HEK293 (cell line): ENCODE results near the gene NEAT1.

Experiments
- CTCF ChIA-PET: fragments of 350-600 bp; formaldehyde crosslinking; extraction: SDS; loops from one replicate; lab custom pipeline; 2021; ENCODE audit warnings: antibody characterized with exemption; lab: Yijun Ruan, JAX
- POLR2A ChIA-PET: fragments of 300-600 bp; formaldehyde crosslinking; extraction: SDS; loops from one replicate; lab custom pipeline; 2020; ENCODE audit warnings: antibody characterized with exemption, inconsistent platforms; lab: Yijun Ruan, JAX
- H3K27ac ChIP-seq: fragments of 200-500 bp; sonication (Bioruptor generic); 2 replicates; pipeline ENCODE4 v1.5.1; 2014; ENCODE audit warnings: low read depth, low read length, control low read depth, inconsistent platforms; ENCODE audit errors: extremely low read depth
- H3K36me3 ChIP-seq, 2 experiments: fragments of 200-500 bp in 1 of 2; sonication (Bioruptor generic) in 1 of 2; 1 replicate in 1 of 2; 2 replicates in 1 of 2; pipeline ENCODE4 v1.5.1; 2014 to 2017; ENCODE audit warnings: inconsistent platforms in 2 of 2, low read length in 2 of 2; ENCODE audit not compliant: control insufficient read depth in 2 of 2, insufficient read depth in 1 of 2
- H3K4me1 ChIP-seq: fragments of 200-500 bp; sonication (Bioruptor generic); 2 replicates; pipeline ENCODE4 v1.5.1; 2014; ENCODE audit warnings: mild to moderate bottlenecking, low read length, inconsistent platforms; ENCODE audit not compliant: control insufficient read depth, insufficient read depth
- H3K4me3 ChIP-seq: 2 replicates; pipeline ENCODE4 v1.5.1; 2011; ENCODE audit warnings: low read depth, mild to moderate bottlenecking, control low read depth, low read length, moderate library complexity
- H3K9me3 ChIP-seq: fragments of 200-500 bp; sonication (Bioruptor generic); 2 replicates; pipeline ENCODE4 v1.5.1; 2014; ENCODE audit warnings: low read depth, low read length, inconsistent platforms; ENCODE audit not compliant: control insufficient read depth, insufficient read depth
- GLIS2 ChIP-seq: fragments of 450-650 bp; formaldehyde crosslinking; IDR thresholded peaks from 2 replicates; pipeline ENCODE4 v1.5.1; 2016; ENCODE audit warnings: missing biosample characterization, missing genetic modification characterization
- HOXA7 ChIP-seq: sonication (generic); formaldehyde crosslinking; IDR thresholded peaks from 2 replicates; pipeline ENCODE4 v1.8.1; 2022; ENCODE audit warnings: missing genetic modification reagents, borderline replicate concordance
- KLF8 ChIP-seq: fragments of 450-650 bp; formaldehyde crosslinking; IDR thresholded peaks from 2 replicates; pipeline ENCODE4 v1.5.1; 2016; ENCODE audit warnings: missing biosample characterization, missing genetic modification characterization
- SP2 ChIP-seq: fragments of 450-650 bp; formaldehyde crosslinking; IDR thresholded peaks from 2 replicates; pipeline ENCODE4 v1.5.1; 2016; ENCODE audit warnings: missing biosample characterization, missing genetic modification characterization
- ZFP37 ChIP-seq: fragments of 450-650 bp; formaldehyde crosslinking; IDR thresholded peaks from 2 replicates; pipeline ENCODE4 v1.5.1; 2016; ENCODE audit warnings: missing biosample characterization, missing genetic modification characterization
- ZNF114 ChIP-seq: fragments of 450-650 bp; formaldehyde crosslinking; IDR thresholded peaks from 2 replicates; pipeline ENCODE4 v1.5.0; 2017; ENCODE audit warnings: missing biosample characterization, missing genetic modification characterization
- ZNF19 ChIP-seq: fragments of 450-650 bp; formaldehyde crosslinking; IDR thresholded peaks from 2 replicates; pipeline ENCODE4; 2016; ENCODE audit warnings: missing biosample characterization, missing genetic modification characterization, low read depth
- ZNF221 ChIP-seq: fragments of 450-650 bp; formaldehyde crosslinking; IDR thresholded peaks from 2 replicates; pipeline ENCODE4 v1.5.1; 2017; ENCODE audit warnings: missing biosample characterization, missing genetic modification characterization, borderline replicate concordance
- ZNF24 ChIP-seq: fragments of 450-650 bp; formaldehyde crosslinking; IDR thresholded peaks from 2 replicates; pipeline ENCODE4 v1.5.1; 2016; ENCODE audit warnings: missing biosample characterization, missing genetic modification characterization
- ZNF548 ChIP-seq: fragments of 450-650 bp; formaldehyde crosslinking; IDR thresholded peaks from 2 replicates; pipeline ENCODE4 v1.5.1; 2016; ENCODE audit warnings: missing biosample characterization, missing genetic modification characterization
- ZNF610 ChIP-seq: fragments of 450-650 bp; formaldehyde crosslinking; IDR thresholded peaks from 2 replicates; pipeline ENCODE4 v1.5.1; 2016; ENCODE audit warnings: missing biosample characterization, missing genetic modification characterization, borderline replicate concordance
- ZNF76 ChIP-seq: fragments of 450-650 bp; formaldehyde crosslinking; IDR thresholded peaks from 2 replicates; pipeline ENCODE4; 2016; ENCODE audit warnings: low read depth, missing biosample characterization, missing genetic modification characterization, borderline replicate concordance
- ZNF837 ChIP-seq: fragments of 450-650 bp; formaldehyde crosslinking; IDR thresholded peaks from 2 replicates; pipeline ENCODE4 v1.5.1; 2016; ENCODE audit warnings: missing biosample characterization, missing genetic modification characterization
- TF ChIP-seq, protein P1 (sequence below): fragments of 450-650 bp; formaldehyde crosslinking; IDR thresholded peaks from 2 replicates; pipeline ENCODE4 v1.5.1; 2017; ENCODE audit warnings: missing biosample characterization, missing genetic modification characterization
- TF ChIP-seq, protein P2 (sequence below): fragments of 450-650 bp; formaldehyde crosslinking; IDR thresholded peaks from 2 replicates; pipeline ENCODE4 v1.5.1; 2016; ENCODE audit warnings: missing biosample characterization, missing genetic modification characterization
- TF ChIP-seq, protein P3 (sequence below): fragments of 450-650 bp; formaldehyde crosslinking; IDR thresholded peaks from 2 replicates; pipeline ENCODE4 v1.5.1; 2016; ENCODE audit warnings: missing biosample characterization, missing genetic modification characterization
- TF ChIP-seq, protein P4 (sequence below): fragments of 450-650 bp; formaldehyde crosslinking; IDR thresholded peaks from 2 replicates; pipeline ENCODE4 v1.5.1; 2017; ENCODE audit warnings: missing biosample characterization, missing genetic modification characterization

NEAT1 gene

DNA sequence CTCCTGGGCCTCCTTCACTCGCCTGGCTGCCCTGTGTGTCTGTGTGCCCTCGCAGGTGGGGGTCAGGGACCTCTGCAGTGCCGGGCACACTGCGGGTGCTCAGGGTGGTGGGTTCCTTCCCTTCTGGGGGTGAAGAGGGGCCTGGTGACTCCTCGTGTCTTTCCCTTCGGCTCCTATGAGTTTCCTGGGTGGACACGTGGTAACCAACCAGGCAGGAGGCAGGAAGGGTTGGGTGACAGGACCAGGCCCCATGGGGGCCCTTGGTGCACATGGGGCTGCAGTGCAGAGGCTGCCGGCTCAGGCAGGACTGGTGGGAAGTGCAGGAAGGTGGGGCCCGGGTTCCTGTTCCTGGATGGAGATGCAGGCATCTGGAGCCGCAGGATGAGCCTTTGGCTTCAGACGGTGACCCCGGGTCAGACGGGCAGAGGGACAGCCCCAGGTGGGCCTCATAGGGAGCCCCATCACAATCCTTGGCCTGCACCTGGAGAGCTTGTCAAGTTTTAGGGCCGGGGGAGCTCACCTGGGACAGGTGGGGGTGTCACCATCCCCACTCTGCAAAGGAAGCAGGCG lies 26.6 kb upstream of the NEAT1 start:
- CTCF ChIA-PET = interaction anchor here (1.4 kb wide), 1 partner anchor 20 kb away, joined by 4 read pairs; no protein-coding TSS in a partner anchor
- Histone ChIP-seq H3K27ac (no peak overlapping the region), H3K36me3 (peaks cover 0 to 81% of the 10 kb centered on the region in 2 experiments; a peak in 1 of 3 replicates), H3K4me1 (no peaks in the 10 kb centered on the region), H3K9me3 (no peaks in the 10 kb centered on the region), H3K4me3 (no peak overlapping the region)
- POLR2A ChIA-PET = interaction anchor here (0.7 to 1.4 kb wide), 2 partner anchors 14 to 27 kb away, joined by 3 to 4 read pairs; partner anchors contain the start of gene NEAT1
- TF ChIP-seq ZNF610 (tag by site-specific recombination) = no peak
- TF ChIP-seq ZNF548 = no peak
- no peak for TF ChIP-seq SP2 (tag by site-specific recombination)
- TF ChIP-seq ZNF19 (tag by site-specific recombination) = no peak
- TF ChIP-seq, protein P1, sequence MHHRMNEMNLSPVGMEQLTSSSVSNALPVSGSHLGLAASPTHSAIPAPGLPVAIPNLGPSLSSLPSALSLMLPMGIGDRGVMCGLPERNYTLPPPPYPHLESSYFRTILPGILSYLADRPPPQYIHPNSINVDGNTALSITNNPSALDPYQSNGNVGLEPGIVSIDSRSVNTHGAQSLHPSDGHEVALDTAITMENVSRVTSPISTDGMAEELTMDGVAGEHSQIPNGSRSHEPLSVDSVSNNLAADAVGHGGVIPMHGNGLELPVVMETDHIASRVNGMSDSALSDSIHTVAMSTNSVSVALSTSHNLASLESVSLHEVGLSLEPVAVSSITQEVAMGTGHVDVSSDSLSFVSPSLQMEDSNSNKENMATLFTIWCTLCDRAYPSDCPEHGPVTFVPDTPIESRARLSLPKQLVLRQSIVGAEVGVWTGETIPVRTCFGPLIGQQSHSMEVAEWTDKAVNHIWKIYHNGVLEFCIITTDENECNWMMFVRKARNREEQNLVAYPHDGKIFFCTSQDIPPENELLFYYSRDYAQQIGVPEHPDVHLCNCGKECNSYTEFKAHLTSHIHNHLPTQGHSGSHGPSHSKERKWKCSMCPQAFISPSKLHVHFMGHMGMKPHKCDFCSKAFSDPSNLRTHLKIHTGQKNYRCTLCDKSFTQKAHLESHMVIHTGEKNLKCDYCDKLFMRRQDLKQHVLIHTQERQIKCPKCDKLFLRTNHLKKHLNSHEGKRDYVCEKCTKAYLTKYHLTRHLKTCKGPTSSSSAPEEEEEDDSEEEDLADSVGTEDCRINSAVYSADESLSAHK = no peak
- no peak for TF ChIP-seq KLF8 (tag by site-specific recombination)
- TF ChIP-seq, protein P2, sequence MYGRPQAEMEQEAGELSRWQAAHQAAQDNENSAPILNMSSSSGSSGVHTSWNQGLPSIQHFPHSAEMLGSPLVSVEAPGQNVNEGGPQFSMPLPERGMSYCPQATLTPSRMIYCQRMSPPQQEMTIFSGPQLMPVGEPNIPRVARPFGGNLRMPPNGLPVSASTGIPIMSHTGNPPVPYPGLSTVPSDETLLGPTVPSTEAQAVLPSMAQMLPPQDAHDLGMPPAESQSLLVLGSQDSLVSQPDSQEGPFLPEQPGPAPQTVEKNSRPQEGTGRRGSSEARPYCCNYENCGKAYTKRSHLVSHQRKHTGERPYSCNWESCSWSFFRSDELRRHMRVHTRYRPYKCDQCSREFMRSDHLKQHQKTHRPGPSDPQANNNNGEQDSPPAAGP (tag by site-specific recombination) = no peak
- TF ChIP-seq, protein P3, sequence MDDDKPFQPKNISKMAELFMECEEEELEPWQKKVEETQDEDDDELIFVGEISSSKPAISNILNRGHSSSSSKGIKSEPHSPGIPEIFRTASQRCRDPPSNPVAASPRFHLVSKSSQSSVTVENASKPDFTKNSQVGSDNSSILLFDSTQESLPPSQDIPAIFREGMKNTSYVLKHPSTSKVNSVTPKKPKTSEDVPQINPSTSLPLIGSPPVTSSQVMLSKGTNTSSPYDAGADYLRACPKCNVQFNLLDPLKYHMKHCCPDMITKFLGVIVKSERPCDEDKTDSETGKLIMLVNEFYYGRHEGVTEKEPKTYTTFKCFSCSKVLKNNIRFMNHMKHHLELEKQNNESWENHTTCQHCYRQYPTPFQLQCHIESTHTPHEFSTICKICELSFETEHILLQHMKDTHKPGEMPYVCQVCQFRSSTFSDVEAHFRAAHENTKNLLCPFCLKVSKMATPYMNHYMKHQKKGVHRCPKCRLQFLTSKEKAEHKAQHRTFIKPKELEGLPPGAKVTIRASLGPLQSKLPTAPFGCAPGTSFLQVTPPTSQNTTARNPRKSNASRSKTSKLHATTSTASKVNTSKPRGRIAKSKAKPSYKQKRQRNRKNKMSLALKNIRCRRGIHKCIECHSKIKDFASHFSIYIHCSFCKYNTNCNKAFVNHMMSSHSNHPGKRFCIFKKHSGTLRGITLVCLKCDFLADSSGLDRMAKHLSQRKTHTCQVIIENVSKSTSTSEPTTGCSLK = no peak
- no peak for TF ChIP-seq ZFP37 (tag by site-specific recombination)
- TF ChIP-seq GLIS2 (tag by site-specific recombination) = no peak
- no peak for TF ChIP-seq ZNF114 (tag by site-specific recombination)
- no peak for TF ChIP-seq ZNF221 (tag by site-specific recombination)
- no peak for TF ChIP-seq ZNF76 (tag by site-specific recombination)
- no peak for TF ChIP-seq HOXA7 (CRISPR knock-in tag)
- no peak for TF ChIP-seq ZNF837 (tag by site-specific recombination)
- TF ChIP-seq ZNF24 (tag by site-specific recombination) = no peak
- TF ChIP-seq, protein P4, sequence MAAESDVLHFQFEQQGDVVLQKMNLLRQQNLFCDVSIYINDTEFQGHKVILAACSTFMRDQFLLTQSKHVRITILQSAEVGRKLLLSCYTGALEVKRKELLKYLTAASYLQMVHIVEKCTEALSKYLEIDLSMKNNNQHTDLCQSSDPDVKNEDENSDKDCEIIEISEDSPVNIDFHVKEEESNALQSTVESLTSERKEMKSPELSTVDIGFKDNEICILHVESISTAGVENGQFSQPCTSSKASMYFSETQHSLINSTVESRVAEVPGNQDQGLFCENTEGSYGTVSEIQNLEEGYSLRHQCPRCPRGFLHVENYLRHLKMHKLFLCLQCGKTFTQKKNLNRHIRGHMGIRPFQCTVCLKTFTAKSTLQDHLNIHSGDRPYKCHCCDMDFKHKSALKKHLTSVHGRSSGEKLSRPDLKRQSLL (tag by site-specific recombination) = no peak
